Measurements from ENCODE around the gene RBMS3. TPM values are rescaled to one million over a fixed set of nuclear protein-coding genes. Genes with fewer than 3 reads are reported as not detected.
"Not testable (repeated sequence)": the region's sequence is repeated elsewhere in the genome, so short reads cannot be mapped to it uniquely, and the experiment has no call there.

The RBMS3 gene
- total RNA-seq, 1 donor from 2014 or later, result 79.3 TPM

- no peak for DNase-seq (ENCODE audit: low spot score)
Measured at GRCh38 chr3:29481969-29482767, 201.3 kb downstream of the RBMS3 start.

- DNase-seq (ENCODE audit: low spot score), result no peak
Measured at GRCh38 chr3:29484633-29485032, 203.8 kb downstream of the RBMS3 start.

DNA sequence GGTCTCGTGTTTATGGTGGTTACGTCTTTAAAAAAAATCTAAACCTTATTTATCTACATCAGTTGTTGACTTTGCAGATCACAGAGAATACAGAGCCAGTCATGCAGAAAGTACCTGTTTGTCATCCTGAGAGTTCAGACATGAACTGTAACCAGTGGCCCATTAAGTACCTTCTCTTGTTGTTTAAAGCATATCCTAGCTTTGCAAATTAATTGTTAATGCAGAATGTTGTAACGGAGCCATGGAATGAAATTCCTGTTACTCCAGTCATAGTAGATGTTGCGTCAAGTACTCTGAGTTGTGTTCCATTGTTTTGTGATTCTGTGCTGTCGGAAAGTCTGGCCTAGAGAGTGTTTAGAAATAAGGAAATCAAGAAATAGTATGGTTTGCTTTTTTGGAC is 205.2 kb downstream of the RBMS3 start:
- DNase-seq (ENCODE audit: low spot score), result no peak

GRCh38 chr3:29486917-29487316 is 206.0 kb downstream of the RBMS3 start:
- DNase-seq (ENCODE audit: low spot score), result no peak

DNA sequence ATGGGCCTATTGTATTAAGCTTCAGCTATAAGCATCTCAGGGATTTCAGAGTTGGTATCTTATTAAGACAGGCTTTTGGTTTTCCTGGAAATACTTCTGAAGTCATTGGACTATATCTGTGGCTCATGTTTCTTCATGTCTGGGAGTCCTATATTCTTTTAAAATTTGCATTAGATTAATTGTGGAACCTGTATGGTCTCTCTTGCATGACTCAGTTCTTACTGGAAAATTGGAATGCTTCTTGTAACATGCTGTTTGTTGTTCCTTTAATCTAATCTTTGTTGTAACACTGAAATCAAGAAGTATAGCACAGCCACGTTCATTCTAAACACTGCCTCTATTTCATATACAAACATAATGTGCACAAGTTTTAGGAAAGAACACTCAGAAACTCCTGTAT is 208.1 kb downstream of the RBMS3 start:
- DNase-seq (ENCODE audit: low spot score), result no peak

DNA sequence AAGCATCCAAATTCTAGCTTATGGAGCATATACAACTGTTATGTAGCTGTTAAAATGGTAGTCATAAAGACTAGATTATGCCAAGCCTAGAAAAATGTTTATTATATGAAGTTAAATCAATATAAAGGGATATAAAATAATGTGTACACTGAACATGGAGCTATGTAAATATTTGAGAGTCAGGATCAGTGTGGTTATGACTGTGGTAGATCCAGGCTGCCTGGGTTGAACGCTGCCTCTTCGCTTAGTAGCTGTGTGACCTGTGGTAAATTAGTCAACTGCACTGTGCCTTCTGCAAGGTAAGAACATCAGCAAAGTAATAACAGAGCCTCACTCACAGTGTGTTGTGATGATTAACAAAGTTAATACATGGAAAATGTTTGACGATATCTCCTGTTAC is 212.2 kb downstream of the RBMS3 start:
- no peak for DNase-seq (ENCODE audit: low spot score)

DNA sequence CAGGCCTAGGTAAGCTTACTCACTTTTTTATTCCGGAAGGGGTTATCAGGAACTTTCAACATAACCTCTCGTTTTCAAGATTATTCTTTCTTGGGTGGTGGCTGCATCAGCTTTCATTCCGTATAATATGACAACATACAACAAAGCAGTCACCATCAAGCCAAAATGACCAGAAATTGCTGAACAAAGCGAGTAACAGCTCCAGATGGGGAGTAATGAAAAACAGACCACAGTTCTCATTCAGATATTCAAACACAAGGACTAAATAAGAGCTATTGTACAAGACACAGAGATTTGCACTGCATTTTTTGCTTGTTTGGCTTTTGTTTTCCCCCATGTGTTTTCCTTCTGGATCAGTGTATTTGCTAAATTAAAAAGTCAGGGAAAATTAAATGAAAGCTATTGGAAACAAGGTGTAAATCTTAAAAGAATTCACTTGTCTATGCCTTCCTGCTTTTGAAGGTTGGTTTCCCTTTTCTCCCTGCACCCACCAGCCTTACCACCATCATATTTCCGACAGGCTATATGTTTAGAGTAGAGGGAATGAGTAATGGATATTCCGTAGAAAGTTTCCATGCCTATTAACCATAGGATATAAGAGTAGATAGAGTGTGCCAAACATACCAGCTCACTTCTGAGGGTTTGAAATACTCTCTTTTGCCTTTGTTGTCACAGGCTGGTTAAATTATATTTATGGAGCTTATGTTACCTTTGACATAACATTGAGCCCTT is 213.6 kb downstream of the RBMS3 start:
- no peak for DNase-seq (ENCODE audit: low spot score)

DNA sequence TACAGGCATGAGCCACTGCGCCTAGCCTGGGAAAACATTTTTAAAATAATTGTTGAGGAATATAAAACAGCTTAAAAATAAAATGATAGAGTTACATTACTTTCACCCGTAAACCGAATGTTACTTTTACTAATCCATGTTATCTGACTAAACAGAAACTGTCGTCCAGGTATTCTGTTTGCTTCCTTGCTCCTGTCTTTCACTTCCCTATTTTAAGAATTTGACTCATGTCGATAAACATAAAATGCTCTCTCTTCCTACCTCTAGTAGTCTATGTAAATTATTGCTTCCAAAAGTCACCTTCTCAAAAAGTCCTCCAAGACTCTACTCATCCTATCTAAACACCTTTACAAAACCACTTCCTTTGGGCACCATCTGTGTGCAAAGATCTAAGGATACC is 216.4 kb downstream of the RBMS3 start:
- no peak for DNase-seq (ENCODE audit: low spot score)

DNA sequence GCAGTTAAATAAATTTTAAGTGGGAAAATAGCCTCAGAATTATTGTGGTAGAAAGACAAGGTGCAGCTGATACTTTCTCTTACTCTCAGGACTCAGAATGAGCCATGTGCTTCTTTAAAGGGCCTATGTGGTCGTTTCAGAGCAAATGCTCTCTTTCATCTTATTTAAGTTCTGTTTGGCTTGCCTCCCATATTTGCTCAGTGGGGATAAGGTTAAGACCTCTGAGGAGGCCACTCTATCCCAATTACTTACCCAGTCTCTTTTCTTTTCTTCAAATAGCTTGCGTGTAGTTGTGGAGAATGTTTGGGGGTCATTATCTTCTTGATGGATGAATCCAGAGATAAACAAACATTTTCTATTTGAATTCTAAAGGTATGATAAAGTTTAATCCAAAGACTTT is 221.9 kb downstream of the RBMS3 start:
- DNase-seq (ENCODE audit: low spot score), result no peak

GRCh38 chr3:29503314-29503713 is 222.4 kb downstream of the RBMS3 start:
- DNase-seq (ENCODE audit: low spot score), result no peak

DNA sequence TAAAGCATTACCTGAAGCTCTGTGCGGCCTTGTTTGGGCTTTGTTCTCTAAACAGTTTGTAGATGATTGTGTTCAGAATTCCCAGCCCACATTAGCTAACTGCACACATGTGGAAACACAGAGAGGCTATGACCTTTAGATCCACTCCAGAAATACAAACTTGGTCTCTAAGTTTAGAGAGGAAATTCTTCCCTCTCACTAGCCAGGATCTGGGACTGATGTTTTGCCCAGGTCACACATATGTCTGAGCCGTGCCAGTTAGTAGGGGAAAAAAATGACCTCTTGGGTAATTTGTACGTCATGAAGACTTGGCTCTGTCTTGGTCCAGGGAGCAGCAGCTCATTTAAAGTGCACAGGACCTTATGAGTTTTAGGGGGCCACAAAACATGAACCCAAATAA is 223.1 kb downstream of the RBMS3 start:
- no peak for DNase-seq (ENCODE audit: low spot score)

DNA sequence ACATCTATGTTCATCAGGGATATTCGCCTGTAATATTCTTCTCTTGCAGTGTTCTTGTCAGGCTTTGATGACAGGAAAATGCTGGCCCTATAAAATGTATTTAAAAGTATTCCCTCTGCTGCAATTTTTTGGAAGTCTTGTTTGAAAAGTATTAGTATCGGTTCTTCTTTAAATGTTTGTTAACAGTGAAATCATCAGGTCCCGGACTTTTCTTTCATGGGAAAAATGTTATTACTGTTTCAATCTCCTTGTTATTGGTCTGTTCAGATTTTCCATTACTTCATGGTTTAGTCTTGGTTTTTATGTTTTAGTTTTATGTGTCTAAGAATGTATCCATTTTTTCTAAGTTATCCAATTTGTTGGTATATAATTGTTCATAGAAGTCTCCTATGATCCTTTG is 225.6 kb downstream of the RBMS3 start:
- DNase-seq (ENCODE audit: low spot score), result no peak

DNA sequence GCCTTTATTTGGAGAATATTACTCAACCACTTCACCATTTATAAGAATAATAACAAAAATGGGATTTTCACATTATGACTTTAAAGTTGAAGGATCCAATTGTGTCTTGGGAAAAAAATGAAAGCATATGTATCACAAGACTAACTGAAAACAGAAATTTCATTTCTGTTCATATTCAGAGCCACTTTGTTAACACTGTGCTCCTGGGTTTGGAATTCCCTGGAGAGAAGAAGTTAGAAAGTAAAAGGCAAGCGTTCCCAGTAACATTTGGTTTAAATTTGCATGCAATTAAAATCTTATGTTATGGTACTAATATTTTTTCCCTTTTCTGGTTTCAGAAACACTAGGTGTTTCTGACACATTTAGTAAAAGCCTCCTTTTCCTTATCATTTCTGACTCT is 230.8 kb downstream of the RBMS3 start:
- DNase-seq (ENCODE audit: low spot score), result no peak

DNA sequence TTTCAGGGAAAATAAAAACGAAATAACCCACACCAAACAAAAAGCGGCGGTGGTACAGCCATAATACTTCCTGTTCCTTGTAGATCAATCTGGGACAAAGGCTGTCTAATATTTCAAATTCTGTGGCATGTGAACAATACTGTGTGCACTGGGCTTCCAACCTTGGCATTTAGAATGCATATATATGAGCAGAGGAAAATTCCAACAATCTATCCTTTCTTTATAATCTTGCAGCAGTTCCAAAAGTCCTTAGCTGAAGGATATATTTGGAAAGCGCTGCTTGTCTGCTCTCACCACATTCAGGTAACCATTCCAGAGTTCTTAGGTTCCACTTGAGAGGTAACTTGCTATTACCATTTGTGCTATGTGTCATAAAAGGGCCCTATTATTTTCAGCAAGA is 231.8 kb downstream of the RBMS3 start:
- no peak for DNase-seq (ENCODE audit: low spot score)

- no peak for DNase-seq (ENCODE audit: low spot score)
Measured at GRCh38 chr3:29513236-29513635, 232.4 kb downstream of the RBMS3 start.

GRCh38 chr3:29514170-29514569 is 233.3 kb downstream of the RBMS3 start:
- no peak for DNase-seq (ENCODE audit: low spot score)

GRCh38 chr3:29514912-29515311 is 234.0 kb downstream of the RBMS3 start:
- DNase-seq (ENCODE audit: low spot score), result no peak

DNA sequence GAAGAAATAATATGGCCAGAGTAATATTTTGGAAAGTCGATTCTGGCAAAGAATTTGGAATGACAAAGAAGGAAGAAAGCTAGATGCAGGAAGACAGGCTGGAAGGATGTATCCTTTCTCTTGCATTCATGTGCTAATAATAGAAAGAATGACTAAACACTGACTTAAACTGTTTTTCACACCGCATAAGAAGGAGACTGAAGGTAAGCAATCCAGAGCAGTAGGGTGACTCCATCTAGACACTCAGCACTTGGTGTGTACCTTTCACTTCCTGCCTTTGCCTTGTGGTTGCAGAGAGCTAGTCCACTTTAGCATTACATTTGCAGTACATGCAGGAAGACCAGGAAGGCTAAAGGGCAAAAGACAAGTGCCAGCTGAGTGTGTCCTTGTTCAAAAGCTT is 234.6 kb downstream of the RBMS3 start:
- no peak for DNase-seq (ENCODE audit: low spot score)

- DNase-seq (ENCODE audit: low spot score), result no peak
Measured at GRCh38 chr3:29516164-29516563, 235.3 kb downstream of the RBMS3 start.

DNA sequence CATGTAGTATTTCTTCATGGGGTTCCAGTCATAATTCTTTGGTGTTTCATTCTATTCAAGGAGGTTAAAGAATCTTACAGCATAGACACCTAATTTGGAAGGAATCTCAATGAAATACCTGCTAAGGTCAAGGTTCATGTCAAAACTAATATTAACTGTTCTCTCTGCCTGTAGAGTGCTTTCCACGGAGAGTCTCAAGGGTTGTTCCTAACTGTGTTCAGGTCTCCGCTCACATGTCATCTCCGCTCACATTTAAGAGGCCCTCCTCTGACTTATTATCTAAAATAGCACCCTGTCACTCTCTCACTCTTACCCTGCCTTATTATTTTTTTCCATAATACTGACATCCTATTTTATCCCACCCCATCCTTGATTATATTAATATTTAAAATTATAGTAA is 239.9 kb downstream of the RBMS3 start:
- no peak for DNase-seq (ENCODE audit: low spot score)

DNA sequence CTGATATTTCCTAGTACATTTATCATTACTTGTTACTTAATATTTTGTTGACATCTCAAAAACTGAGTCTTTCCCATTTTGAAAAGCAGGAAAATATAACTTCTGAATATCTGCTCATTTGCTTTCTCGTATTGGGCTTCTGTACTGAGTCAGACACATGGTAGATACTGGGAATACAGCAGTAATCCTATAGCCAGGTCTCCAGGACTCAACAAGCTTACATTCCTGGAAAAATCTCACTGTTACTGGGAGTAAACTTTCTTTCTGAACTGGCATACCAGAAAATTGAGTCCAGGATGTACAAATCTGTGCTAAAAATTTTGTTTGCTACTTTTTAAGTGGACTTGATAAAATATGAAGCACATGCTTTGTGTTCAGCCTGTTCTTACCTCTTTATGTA is 240.4 kb downstream of the RBMS3 start:
- DNase-seq (ENCODE audit: low spot score), result no peak

- no peak for DNase-seq (ENCODE audit: low spot score)
Measured at GRCh38 chr3:29521751-29522150, 240.9 kb downstream of the RBMS3 start.

- not testable (repeated sequence) for DNase-seq (ENCODE audit: low spot score)
Measured at GRCh38 chr3:29524433-29524832, 243.6 kb downstream of the RBMS3 start.
